NCI-H128 (cell line): ENCODE results near the gene CTNNA2.

Source experiments
- DNase-seq: peaks from one replicate; lab custom pipeline; 2025; ENCODE audit not compliant: unreplicated experiment; lab: John Stamatoyannopoulos, UW

CTNNA2 gene

GRCh38 chr2:80519121-80519643 lies 1006.3 kb downstream of the CTNNA2 start:
- no peak for DNase-seq

- DNase-seq = no peak
These were observed 1006.9 kb downstream of the CTNNA2 start for GRCh38 chr2:80519699-80520291.

GRCh38 chr2:80525152-80525551 lies 1012.3 kb downstream of the CTNNA2 start:
- DNase-seq = no peak

GRCh38 chr2:80527119-80527518 lies 1014.3 kb downstream of the CTNNA2 start:
- DNase-seq = no peak

- no peak for DNase-seq
These were observed 1016.8 kb downstream of the CTNNA2 start for GRCh38 chr2:80529466-80530165.

GRCh38 chr2:80530442-80531064 lies 1017.7 kb downstream of the CTNNA2 start:
- no peak for DNase-seq

- DNase-seq = no peak
These were observed 1018.5 kb downstream of the CTNNA2 start for GRCh38 chr2:80531319-80531718.

GRCh38 chr2:80545420-80546210 lies 1032.8 kb downstream of the CTNNA2 start:
- no peak for DNase-seq

- DNase-seq = no peak
These were observed 1033.9 kb downstream of the CTNNA2 start for GRCh38 chr2:80546766-80547165.

GRCh38 chr2:80547344-80547743 lies 1034.5 kb downstream of the CTNNA2 start:
- no peak for DNase-seq

- DNase-seq = no peak
These were observed 1035.6 kb downstream of the CTNNA2 start for GRCh38 chr2:80548469-80548868.

GRCh38 chr2:80549901-80550300 lies 1037.0 kb downstream of the CTNNA2 start:
- DNase-seq = no peak

- DNase-seq = no peak
These were observed 1047.5 kb downstream of the CTNNA2 start for GRCh38 chr2:80560326-80560725.

GRCh38 chr2:80568011-80568410 lies 1055.2 kb downstream of the CTNNA2 start:
- no peak for DNase-seq

GRCh38 chr2:80573167-80573566 lies 1060.3 kb downstream of the CTNNA2 start:
- DNase-seq = no peak

GRCh38 chr2:80573950-80574349 lies 1061.1 kb downstream of the CTNNA2 start:
- DNase-seq = no peak

- DNase-seq = no peak
These were observed 1066.9 kb downstream of the CTNNA2 start for GRCh38 chr2:80579756-80580155.

GRCh38 chr2:80591233-80591632 lies 1078.4 kb downstream of the CTNNA2 start:
- no peak for DNase-seq

GRCh38 chr2:80592106-80592505 lies 1079.3 kb downstream of the CTNNA2 start:
- no peak for DNase-seq

GRCh38 chr2:80610108-80610507 lies 1097.3 kb downstream of the CTNNA2 start:
- DNase-seq = no peak

GRCh38 chr2:80621656-80622055 lies 1108.8 kb downstream of the CTNNA2 start:
- DNase-seq = no peak
